HepG2 (cell line): ENCODE data around the gene FGFR3. TPM values are rescaled to one million over a fixed set of nuclear protein-coding genes. Genes with fewer than 3 reads are reported as not detected.

Experiments used
- GTF2F1 ChIP-seq: fragments of 150-350 bp; IDR thresholded peaks from 2 replicates; pipeline ENCODE4 v1.6.1; 2014; ENCODE audit warnings: low read length
- HNF4G ChIP-seq, 2 experiments: sonication (generic) in 1 of 2; formaldehyde crosslinking in 1 of 2; IDR thresholded peaks; 2 replicates each; pipeline versions ENCODE4 v1.4.0 to v1.6.1; 2011 to 2020; ENCODE audit warnings: borderline replicate concordance in 2 of 2, low read depth in 2 of 2, mild to moderate bottlenecking in 2 of 2, low read length in 1 of 2, missing genetic modification reagents in 1 of 2, moderate library complexity in 1 of 2
- SRF ChIP-seq: IDR thresholded peaks from 2 replicates; pipeline ENCODE4 v1.6.1; 2011; ENCODE audit warnings: mild to moderate bottlenecking, low read depth, low read length, moderate library complexity
- SRSF4 ChIP-seq: fragments of 200-400 bp; formaldehyde crosslinking; IDR thresholded peaks from one replicate; pipeline ENCODE4 v1.6.1; 2018; ENCODE audit warnings: mild to moderate bottlenecking, low read depth, low read length, moderate library complexity; ENCODE audit not compliant: poor library complexity, severe bottlenecking
- ZFP1 ChIP-seq: IDR thresholded peaks from 2 replicates; pipeline ENCODE4 v1.6.1; 2016
- ZNF616 ChIP-seq: sonication (generic); formaldehyde crosslinking; IDR thresholded peaks from 2 replicates; pipeline ENCODE4 v1.5.0; 2020; ENCODE audit warnings: low read depth, mild to moderate bottlenecking, missing genetic modification reagents
- ZNF790 ChIP-seq: sonication (generic); formaldehyde crosslinking; IDR thresholded peaks from 2 replicates; pipeline ENCODE4 v1.8.0; 2022; ENCODE audit warnings: missing genetic modification reagents, mild to moderate bottlenecking, borderline replicate concordance
- polyA plus RNA-seq, 8 experiments: library from polyadenylated mRNA; depleted of rRNA in 3 of 8; stranded (reverse) in 7 of 8; unstranded in 1 of 8; fragments of >200 nt; fragmentation: Illumina TruSeq in 4 of 8; extraction: Trizol in 4 of 8; gene quantifications; 2 replicates each; pipeline versions ENCODE4 v1.2.1 to v1.2.3, GENCODE V29; 2011 to 2016; ENCODE audit warnings: low read depth in 4 of 8, missing spikeins in 1 of 8, mixed read lengths in 1 of 8; ENCODE audit not compliant: insufficient read depth in 1 of 8
- total RNA-seq, 5 experiments: library from RNA; depleted of rRNA; stranded (reverse); fragments of >200 nt; fragmentation: Illumina TruSeq; extraction: Trizol; gene quantifications; 2 replicates each; pipeline ENCODE4 v1.2.3, GENCODE V29; 2016; ENCODE audit warnings: low read depth in 1 of 5
- TF ChIP-seq, protein P1 (sequence below), 2 experiments: sonication (generic) in 1 of 2; formaldehyde crosslinking in 1 of 2; IDR thresholded peaks; 2 replicates each; pipeline versions ENCODE4 v1.6.1 to v1.9.0; 2014 to 2022; ENCODE audit warnings: antibody characterized with exemption in 1 of 2, borderline replicate concordance in 1 of 2, inconsistent platforms in 1 of 2, low read depth in 1 of 2, missing genetic modification reagents in 1 of 2
- TF ChIP-seq, protein P2 (sequence below): IDR thresholded peaks from 2 replicates; pipeline ENCODE4 v1.6.1; 2016; ENCODE audit warnings: missing compliant biosample characterization, missing genetic modification reagents, borderline replicate concordance
- TF ChIP-seq, protein P3 (sequence below): sonication (generic); formaldehyde crosslinking; IDR thresholded peaks from 2 replicates; pipeline ENCODE4 v1.4.0; 2020; ENCODE audit warnings: missing genetic modification reagents, low read depth, mild to moderate bottlenecking, borderline replicate concordance
- TF ChIP-seq, protein P4 (sequence below): sonication (generic); formaldehyde crosslinking; IDR thresholded peaks from 2 replicates; pipeline ENCODE4 v1.5.1; 2020; ENCODE audit warnings: mild to moderate bottlenecking, missing genetic modification reagents, borderline replicate concordance

The FGFR3 gene
- total and polyA plus RNA-seq, 2 of the 13 experiments (the other 11 are each of a cell fraction or from before 2014, with no cell fraction given): 103 to 109 TPM

DNA sequence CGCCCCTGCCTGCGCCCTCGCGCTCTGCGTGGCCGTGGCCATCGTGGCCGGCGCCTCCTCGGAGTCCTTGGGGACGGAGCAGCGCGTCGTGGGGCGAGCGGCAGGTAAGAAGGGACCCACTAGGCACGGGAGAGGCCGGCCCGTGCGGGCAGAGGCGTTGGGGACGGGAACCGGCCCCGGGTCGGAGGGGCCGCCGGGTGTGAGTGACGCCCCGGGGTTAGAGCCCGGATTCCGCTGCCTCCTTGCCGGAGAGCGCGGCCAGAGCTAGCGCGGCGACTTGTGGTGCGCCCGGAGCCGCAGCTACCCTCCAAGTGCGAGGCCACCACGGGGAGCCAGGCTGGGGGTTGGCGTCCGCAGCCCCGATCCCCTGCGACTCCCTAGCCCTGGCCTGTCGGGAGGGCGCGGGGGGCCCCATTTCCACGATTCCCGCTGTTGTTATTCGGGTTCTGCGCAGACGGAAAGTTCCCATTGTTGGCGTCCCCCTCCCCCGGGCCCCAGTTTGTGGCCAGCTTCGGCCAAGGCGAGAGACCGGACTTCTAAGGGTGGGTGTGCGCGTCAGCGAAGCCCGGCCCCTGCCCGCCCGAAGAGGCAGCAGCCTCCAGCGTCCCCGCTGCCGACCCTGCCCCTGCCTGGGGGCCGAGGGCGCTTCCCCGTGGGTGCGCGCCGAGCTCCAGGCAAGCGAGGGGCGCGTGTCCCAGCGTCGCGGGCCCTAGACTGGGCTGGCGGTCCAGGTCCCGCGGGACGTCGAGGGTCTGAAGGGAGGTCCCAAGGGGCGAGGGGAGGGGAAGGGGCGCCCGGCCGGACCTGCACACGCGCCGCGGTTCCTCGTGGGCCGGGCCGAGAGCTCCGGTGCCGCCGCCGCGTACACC lies 1.1 kb downstream of the FGFR3 start (continued):
- TF ChIP-seq, protein P1, sequence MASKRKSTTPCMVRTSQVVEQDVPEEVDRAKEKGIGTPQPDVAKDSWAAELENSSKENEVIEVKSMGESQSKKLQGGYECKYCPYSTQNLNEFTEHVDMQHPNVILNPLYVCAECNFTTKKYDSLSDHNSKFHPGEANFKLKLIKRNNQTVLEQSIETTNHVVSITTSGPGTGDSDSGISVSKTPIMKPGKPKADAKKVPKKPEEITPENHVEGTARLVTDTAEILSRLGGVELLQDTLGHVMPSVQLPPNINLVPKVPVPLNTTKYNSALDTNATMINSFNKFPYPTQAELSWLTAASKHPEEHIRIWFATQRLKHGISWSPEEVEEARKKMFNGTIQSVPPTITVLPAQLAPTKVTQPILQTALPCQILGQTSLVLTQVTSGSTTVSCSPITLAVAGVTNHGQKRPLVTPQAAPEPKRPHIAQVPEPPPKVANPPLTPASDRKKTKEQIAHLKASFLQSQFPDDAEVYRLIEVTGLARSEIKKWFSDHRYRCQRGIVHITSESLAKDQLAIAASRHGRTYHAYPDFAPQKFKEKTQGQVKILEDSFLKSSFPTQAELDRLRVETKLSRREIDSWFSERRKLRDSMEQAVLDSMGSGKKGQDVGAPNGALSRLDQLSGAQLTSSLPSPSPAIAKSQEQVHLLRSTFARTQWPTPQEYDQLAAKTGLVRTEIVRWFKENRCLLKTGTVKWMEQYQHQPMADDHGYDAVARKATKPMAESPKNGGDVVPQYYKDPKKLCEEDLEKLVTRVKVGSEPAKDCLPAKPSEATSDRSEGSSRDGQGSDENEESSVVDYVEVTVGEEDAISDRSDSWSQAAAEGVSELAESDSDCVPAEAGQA (IDR thresholded peaks at IDR 0.05; ENCODE audit: low read depth): no peak
- TF ChIP-seq, protein P1 (CRISPR knock-in tag; IDR thresholded peaks at IDR 0.05; ENCODE audit: borderline replicate concordance): no peak
- no peak for TF ChIP-seq HNF4G (IDR thresholded peaks at IDR 0.05; ENCODE audit: borderline replicate concordance, low read depth, low read length)
- no peak for TF ChIP-seq HNF4G (CRISPR knock-in tag; IDR thresholded peaks at IDR 0.05; ENCODE audit: borderline replicate concordance, low read depth)
- no peak for TF ChIP-seq SRSF4
- TF ChIP-seq ZFP1 (CRISPR knock-in tag): no peak
- TF ChIP-seq, protein P2, sequence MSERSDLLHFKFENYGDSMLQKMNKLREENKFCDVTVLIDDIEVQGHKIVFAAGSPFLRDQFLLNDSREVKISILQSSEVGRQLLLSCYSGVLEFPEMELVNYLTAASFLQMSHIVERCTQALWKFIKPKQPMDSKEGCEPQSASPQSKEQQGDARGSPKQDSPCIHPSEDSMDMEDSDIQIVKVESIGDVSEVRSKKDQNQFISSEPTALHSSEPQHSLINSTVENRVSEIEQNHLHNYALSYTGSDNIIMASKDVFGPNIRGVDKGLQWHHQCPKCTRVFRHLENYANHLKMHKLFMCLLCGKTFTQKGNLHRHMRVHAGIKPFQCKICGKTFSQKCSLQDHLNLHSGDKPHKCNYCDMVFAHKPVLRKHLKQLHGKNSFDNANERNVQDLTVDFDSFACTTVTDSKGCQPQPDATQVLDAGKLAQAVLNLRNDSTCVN: no peak
- 0 out of 2 replicates have a peak, but pooled peaks have one; percentile 17 for TF ChIP-seq ZNF790 (CRISPR knock-in tag)
- 0 out of 2 replicates have a peak, but pooled peaks have one; percentile 3 for TF ChIP-seq ZNF616
- TF ChIP-seq, protein P3, sequence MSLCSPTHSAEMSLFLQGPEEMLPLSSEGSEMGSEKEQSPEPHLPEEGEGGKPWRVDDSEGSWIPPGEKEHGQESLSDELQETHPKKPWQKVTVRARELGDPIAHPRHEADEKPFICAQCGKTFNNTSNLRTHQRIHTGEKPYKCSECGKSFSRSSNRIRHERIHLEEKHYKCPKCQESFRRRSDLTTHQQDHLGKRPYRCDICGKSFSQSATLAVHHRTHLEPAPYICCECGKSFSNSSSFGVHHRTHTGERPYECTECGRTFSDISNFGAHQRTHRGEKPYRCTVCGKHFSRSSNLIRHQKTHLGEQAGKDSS (CRISPR knock-in tag): no peak
- no peak for TF ChIP-seq SRF
- TF ChIP-seq, protein P4, sequence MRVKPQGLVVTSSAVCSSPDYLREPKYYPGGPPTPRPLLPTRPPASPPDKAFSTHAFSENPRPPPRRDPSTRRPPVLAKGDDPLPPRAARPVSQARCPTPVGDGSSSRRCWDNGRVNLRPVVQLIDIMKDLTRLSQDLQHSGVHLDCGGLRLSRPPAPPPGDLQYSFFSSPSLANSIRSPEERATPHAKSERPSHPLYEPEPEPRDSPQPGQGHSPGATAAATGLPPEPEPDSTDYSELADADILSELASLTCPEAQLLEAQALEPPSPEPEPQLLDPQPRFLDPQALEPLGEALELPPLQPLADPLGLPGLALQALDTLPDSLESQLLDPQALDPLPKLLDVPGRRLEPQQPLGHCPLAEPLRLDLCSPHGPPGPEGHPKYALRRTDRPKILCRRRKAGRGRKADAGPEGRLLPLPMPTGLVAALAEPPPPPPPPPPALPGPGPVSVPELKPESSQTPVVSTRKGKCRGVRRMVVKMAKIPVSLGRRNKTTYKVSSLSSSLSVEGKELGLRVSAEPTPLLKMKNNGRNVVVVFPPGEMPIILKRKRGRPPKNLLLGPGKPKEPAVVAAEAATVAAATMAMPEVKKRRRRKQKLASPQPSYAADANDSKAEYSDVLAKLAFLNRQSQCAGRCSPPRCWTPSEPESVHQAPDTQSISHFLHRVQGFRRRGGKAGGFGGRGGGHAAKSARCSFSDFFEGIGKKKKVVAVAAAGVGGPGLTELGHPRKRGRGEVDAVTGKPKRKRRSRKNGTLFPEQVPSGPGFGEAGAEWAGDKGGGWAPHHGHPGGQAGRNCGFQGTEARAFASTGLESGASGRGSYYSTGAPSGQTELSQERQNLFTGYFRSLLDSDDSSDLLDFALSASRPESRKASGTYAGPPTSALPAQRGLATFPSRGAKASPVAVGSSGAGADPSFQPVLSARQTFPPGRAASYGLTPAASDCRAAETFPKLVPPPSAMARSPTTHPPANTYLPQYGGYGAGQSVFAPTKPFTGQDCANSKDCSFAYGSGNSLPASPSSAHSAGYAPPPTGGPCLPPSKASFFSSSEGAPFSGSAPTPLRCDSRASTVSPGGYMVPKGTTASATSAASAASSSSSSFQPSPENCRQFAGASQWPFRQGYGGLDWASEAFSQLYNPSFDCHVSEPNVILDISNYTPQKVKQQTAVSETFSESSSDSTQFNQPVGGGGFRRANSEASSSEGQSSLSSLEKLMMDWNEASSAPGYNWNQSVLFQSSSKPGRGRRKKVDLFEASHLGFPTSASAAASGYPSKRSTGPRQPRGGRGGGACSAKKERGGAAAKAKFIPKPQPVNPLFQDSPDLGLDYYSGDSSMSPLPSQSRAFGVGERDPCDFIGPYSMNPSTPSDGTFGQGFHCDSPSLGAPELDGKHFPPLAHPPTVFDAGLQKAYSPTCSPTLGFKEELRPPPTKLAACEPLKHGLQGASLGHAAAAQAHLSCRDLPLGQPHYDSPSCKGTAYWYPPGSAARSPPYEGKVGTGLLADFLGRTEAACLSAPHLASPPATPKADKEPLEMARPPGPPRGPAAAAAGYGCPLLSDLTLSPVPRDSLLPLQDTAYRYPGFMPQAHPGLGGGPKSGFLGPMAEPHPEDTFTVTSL (CRISPR knock-in tag): no peak
- no peak for TF ChIP-seq GTF2F1
